DLD1 (cell line): ENCODE measurements around the gene RNF222.
"Not testable (repeated sequence)": the region's sequence is repeated elsewhere in the genome, so short reads cannot be mapped to it uniquely, and the experiment has no call there.

Source experiments
- in situ Hi-C: cut with HindIII; loops from 2 replicates; pipeline ENCODE4 v1.10.0; 2017; ENCODE audit warnings: low sequenced_read_pairs

Gene RNF222

GRCh38 chr17:8412089-8412488 is 14.5 kb upstream of the RNF222 start:
- in situ Hi-C loops = no loop called here

DNA sequence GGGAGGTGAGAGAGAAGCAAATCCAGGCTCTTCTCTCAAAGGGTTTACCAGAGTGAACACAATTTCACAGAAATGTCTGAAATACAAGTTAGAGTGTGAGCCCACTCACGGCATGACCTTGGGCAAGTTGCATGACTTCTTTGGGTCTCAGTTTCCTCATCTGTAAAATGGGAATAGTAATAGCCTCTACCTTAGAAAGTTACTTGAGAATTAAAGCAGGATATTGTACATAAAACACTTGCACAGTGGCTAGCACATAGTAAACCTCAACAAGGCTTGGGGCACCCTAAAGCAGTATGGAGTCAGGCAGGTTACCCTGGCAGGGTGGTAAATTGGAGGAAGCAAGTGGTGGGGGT is 13.2 kb upstream of the RNF222 start:
- in situ Hi-C loops = no loop called here

- in situ Hi-C loops = no loop called here
These were observed 12.6 kb upstream of the RNF222 start for GRCh38 chr17:8409966-8410882.

DNA sequence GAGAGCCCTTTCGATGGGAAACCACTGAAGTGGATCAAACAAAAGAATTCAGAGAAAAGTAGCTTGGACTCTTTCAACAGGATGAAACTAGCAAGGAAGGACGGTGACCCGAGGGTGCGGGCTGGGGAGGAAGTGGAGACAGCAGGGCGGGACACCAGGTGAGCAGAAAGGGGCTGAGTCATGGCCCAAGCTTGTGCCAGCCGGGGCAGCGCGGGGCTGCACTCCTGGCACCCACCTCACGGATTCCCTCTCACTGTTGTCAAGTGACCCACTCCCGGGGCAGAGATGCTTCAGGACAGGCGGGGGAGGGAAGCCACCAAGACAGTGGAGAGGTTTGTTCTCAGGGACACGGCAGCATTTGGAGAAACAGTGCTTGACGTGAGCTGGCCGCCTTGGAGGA is 10.7 kb upstream of the RNF222 start:
- in situ Hi-C loops = no loop called here

- in situ Hi-C loops = no loop called here
These were observed 8.5 kb upstream of the RNF222 start for GRCh38 chr17:8406174-8406573.

GRCh38 chr17:8405499-8406016 is 7.9 kb upstream of the RNF222 start:
- in situ Hi-C loops = no loop called here

- in situ Hi-C loops = no loop called here
These were observed 5.4 kb upstream of the RNF222 start for GRCh38 chr17:8402921-8403536.

DNA sequence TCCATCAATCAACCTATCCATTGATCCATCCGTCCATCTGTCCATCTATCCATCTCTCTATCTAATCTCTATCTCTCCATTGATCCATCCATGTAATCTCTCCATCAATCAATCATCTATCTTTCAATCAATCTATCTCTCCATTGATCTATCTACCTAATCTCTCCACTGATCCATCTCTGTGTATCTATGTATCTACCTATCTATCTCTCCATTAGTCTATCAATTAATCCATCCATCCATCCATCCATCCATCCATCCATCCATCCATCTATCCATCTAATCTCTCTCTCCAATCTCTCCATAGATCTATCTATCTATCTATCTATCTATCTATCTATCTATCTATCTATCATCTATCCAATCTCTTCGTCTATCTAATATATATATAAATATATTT is 3.5 kb upstream of the RNF222 start:
- in situ Hi-C loops = no loop called here

DNA sequence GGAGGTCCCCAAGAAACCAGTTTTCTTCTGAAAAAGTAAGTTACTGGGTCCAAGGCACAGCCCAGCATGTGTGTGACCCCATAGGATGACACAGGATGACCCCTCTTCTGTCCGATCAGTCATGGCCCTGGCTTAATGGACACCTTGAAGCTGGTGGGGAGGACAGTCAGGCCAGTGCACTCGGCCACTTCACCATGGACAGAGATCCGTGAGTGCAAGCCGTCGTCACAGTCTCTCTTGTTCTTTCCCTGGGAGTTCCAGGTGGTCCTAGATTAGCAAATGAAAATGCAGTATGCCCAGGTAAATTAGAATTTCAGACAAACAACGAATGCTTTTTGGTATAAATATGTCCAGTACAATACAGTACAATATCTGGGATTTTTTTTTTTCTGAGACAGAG is 1.4 kb upstream of the RNF222 start:
- in situ Hi-C loops = no loop called here

- in situ Hi-C loops = not testable (repeated sequence)
These were observed 3.1 kb downstream of the RNF222 start for GRCh38 chr17:8394497-8394896.

DNA sequence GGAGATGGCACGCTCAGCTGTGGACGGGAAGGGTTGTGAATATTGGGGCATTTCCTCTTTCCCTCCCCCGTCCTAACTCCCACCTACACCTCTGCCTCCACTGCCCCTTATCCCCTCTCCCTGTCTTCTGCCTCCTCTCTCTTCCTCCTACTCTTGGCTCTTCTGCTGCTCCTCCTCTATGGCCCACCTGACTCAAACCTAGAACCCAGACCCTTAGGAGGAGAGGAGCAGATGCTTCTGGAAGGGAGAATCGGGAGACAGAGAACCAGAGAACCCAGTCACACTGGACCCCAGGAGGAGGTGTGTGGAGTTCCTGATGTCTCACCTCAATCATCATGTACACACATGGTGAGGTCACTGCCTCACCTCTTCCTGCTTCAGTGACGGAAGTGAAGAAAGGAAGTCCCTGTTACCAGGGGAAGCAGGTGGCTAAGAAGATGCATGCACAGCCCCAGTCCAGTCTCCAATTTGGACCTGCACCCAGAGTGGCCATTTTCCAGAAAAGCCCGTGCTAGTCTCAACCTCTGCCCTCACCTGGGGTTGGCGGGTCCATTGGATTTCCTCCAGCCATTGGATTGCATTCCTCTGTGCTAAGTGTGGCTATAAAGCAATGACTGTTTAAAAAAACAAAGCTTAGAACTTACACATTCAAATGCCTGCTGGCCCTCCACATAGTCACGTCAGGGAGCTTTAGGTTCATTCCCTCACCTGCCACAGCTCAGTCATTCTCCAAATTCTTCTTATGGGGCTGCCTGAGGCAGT is 4.0 kb downstream of the RNF222 start:
- in situ Hi-C loops = no loop called here

- in situ Hi-C loops = no loop called here
These were observed 4.8 kb downstream of the RNF222 start for GRCh38 chr17:8392674-8393469.

GRCh38 chr17:8392274-8392673 is 5.4 kb downstream of the RNF222 start:
- in situ Hi-C loops = no loop called here

- in situ Hi-C loops = no loop called here
These were observed 5.9 kb downstream of the RNF222 start for GRCh38 chr17:8391711-8392110.

- in situ Hi-C loops = no loop called here
These were observed 9.5 kb downstream of the RNF222 start for GRCh38 chr17:8387914-8388651.

DNA sequence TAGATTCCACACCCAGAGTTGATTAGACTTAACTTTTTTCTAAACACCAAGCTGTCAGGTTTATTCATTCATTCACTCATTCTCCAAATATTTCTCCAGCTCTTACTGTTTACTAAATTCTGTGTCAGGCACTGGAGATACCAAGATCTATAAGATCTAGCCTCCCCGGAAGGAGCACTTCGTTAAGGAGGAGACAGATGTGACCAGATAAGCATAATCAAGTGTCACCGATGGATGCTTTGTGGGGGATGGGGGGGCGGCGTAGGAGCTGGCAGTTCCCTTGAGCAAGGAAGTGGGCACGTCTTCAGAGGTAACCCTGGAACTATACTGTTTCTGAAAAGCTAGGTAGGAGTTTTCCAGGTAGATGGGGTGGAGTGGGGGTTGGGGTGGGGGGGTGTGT is 10.8 kb downstream of the RNF222 start:
- in situ Hi-C loops = no loop called here

GRCh38 chr17:8384801-8385378 is 12.7 kb downstream of the RNF222 start:
- in situ Hi-C loops = no loop called here

- in situ Hi-C loops = no loop called here
These were observed 14.3 kb downstream of the RNF222 start, which contains the start of gene RPL26 for GRCh38 chr17:8383143-8383822. TSS of gene RPL26 (minus strand) at chr17:8383193. CDS start at chr17:8382310, 883 bp downstream.

GRCh38 chr17:8382880-8383142 is 14.8 kb downstream of the RNF222 start:
- in situ Hi-C loops = no loop called here
